Panc1 (cell line): ENCODE measurements around the gene HBP1. TPM values are rescaled to one million over a fixed set of nuclear protein-coding genes. Genes with fewer than 3 reads are reported as not detected.
A peak's percentile ranks its signal among the peaks of the same experiment; 100 is the strongest.

Experiments used
- ATAC-seq: fragments of 200-7000 bp; cut with Tn5 transposase; 2 replicates; pipeline ENCODE4 v1.9.1; 2020; ENCODE audit warnings: mild to moderate bottlenecking, moderate library complexity
- BruUV-seq: library from RNA; stranded (reverse); fragments of 400-500 nt; replicated peaks from 2 replicates; lab custom pipeline; 2021; lab: Mats Ljungman, UMichigan
- CTCF ChIA-PET: fragments of 300-600 bp; sonication (Branson Sonifier 250); formaldehyde crosslinking; loops from one replicate; lab custom pipeline; 2022; ENCODE audit warnings: antibody characterized with exemption; lab: Charles Lee
- POLR2A ChIA-PET: fragments of 300-600 bp; sonication (Branson Sonifier 250); formaldehyde crosslinking; loops from one replicate; lab custom pipeline; 2022; ENCODE audit warnings: antibody characterized with exemption; lab: Charles Lee
- DNase-seq: peaks from one replicate; pipeline ENCODE4 v3.0.0-alpha.2; 2010; ENCODE audit warnings: low read depth, low spot score
- H3K27ac ChIP-seq: 2 replicates; pipeline ENCODE4 v1.5.1; 2011; ENCODE audit warnings: mild to moderate bottlenecking, low read length, inconsistent platforms
- H3K27me3 ChIP-seq: fragments of 200-500 bp; sonication (Bioruptor generic); 2 replicates; pipeline ENCODE4 v1.6.0; 2014; ENCODE audit warnings: low read length, inconsistent platforms; ENCODE audit not compliant: control insufficient read depth, insufficient read depth
- H3K36me3 ChIP-seq: fragments of 200-500 bp; sonication (Bioruptor generic); 2 replicates; pipeline ENCODE4 v1.5.1; 2014; ENCODE audit warnings: inconsistent platforms, mild to moderate bottlenecking, low read length, moderate library complexity; ENCODE audit not compliant: control insufficient read depth, insufficient read depth
- H3K4me1 ChIP-seq: 2 replicates; pipeline ENCODE4 v1.5.1; 2011; ENCODE audit warnings: inconsistent platforms, mild to moderate bottlenecking, low read length, moderate library complexity; ENCODE audit not compliant: control insufficient read depth, insufficient read depth
- H3K4me3 ChIP-seq, 2 experiments: 2 replicates each; pipeline ENCODE4 v1.5.1; 2011 to 2012; ENCODE audit warnings: low read depth in 2 of 2, low read length in 2 of 2, mild to moderate bottlenecking in 2 of 2, inconsistent platforms in 1 of 2, moderate library complexity in 1 of 2
- H3K9me3 ChIP-seq: fragments of 200-500 bp; sonication (Bioruptor generic); 2 replicates; pipeline ENCODE4 v1.5.1; 2014; ENCODE audit warnings: low read depth, mild to moderate bottlenecking, inconsistent platforms, low read length, moderate library complexity; ENCODE audit not compliant: control insufficient read depth, insufficient read depth
- CTCF ChIP-seq: fragments of 450-650 bp; IDR thresholded peaks from 2 replicates; pipeline ENCODE4 v1.5.1; 2017; ENCODE audit warnings: mild to moderate bottlenecking
- POLR2AphosphoS5 ChIP-seq: IDR thresholded peaks from 2 replicates; pipeline ENCODE4 v1.6.1; 2012; ENCODE audit warnings: mild to moderate bottlenecking, low read depth, low read length, moderate library complexity
- REST ChIP-seq, 2 experiments: IDR thresholded peaks; 2 replicates each; pipeline ENCODE4 v1.6.1; 2011 to 2012; ENCODE audit warnings: low read depth in 2 of 2, control low read depth in 1 of 2, low read length in 1 of 2, mild to moderate bottlenecking in 1 of 2, moderate library complexity in 1 of 2; ENCODE audit not compliant: insufficient read depth in 1 of 2
- SIN3A ChIP-seq: IDR thresholded peaks from 2 replicates; pipeline ENCODE4 v1.6.1; 2012; ENCODE audit warnings: low read depth, mild to moderate bottlenecking, low read length, moderate library complexity, borderline replicate concordance; ENCODE audit not compliant: insufficient read depth
- TCF7L2 ChIP-seq: IDR thresholded peaks from 2 replicates; pipeline ENCODE4 v1.6.1; 2011; ENCODE audit warnings: mild to moderate bottlenecking, low read depth, low read length, inconsistent platforms
- in situ Hi-C: cut with HindIII; loops from 2 replicates; pipeline ENCODE4 v1.10.0; 2016; ENCODE audit warnings: low sequenced_read_pairs, low pct_unique_long_range_greater_than_20kb
- intact Hi-C: fragments of 100-400 bp; cut with micrococcal nuclease; formaldehyde crosslinking; loops from one replicate; pipeline ENCODE4 v1.10.0; 2022; ENCODE audit not compliant: unreplicated experiment
- total RNA-seq: library from RNA; stranded (reverse); gene quantifications from one replicate; pipeline ENCODE4 v1.2.1, GENCODE V29; 2021; ENCODE audit not compliant: unreplicated experiment

The HBP1 gene
- total RNA-seq, 1 experiment from 2014 or later: 28.1 TPM

GRCh38 chr7:107169120-107170050 lies 582 bp downstream of the HBP1 start:
- Histone ChIP-seq H3K27me3 (peaks cover 14% of the 10 kb centered on the region), H3K36me3 (no peaks in the 10 kb centered on the region), H3K4me1 (peaks cover 10% of the 10 kb centered on the region; the same call in 1 of the 2 replicates), H3K27ac (peak overlapping the region; percentile 87), H3K4me3 (peak overlapping the region; percentile 79 to 91), H3K9me3 (no peaks in the 10 kb centered on the region)
- in situ Hi-C loops: no loop called here
- ATAC-seq (peak; percentile 83), DNase-seq (peak; percentile 98)
- TF ChIP-seq POLR2AphosphoS5 (peak; percentile 49; the same call in 1 of the 2 replicates), TCF7L2 (peak; percentile 67; the same call in 1 of the 2 replicates), CTCF (no peak), REST (IDR thresholded peaks at IDR 0.05; ENCODE audit: insufficient read depth in 1 of 2, low read depth in 2 of 2, low read length in 1 of 2) (no peak), SIN3A (peak; percentile 95)
- ChIA-PET POLR2A (interaction anchor here (0.6 to 0.8 kb wide), 5 partner anchors 88 to 1084 kb away, joined by 4 to 10 read pairs (median 4); no protein-coding TSS in a partner anchor), CTCF (interaction anchor here (0.6 to 0.7 kb wide), 4 partner anchors 11 to 1571 kb away, joined by 3 to 10 read pairs (median 7); no protein-coding TSS in a partner anchor)
- intact Hi-C loops: no loop called here
- BruUV-seq: no TSS peak

- peaks cover 10% of the 10 kb centered on the region; the same call in 1 of the 2 replicates for H3K4me1 ChIP-seq
- DNase-seq (no peak), ATAC-seq (no peak)
- peak overlapping the region; percentile 79 to 91 for H3K4me3 ChIP-seq
- CTCF ChIA-PET: interaction anchor here (0.6 kb wide), 1 partner anchor 10 kb away, joined by 3 read pairs; no protein-coding TSS in a partner anchor
- intact Hi-C loops: no loop called here
- POLR2A ChIA-PET: no interaction called here
- in situ Hi-C loops: no loop called here
- H3K36me3 ChIP-seq: no peaks in the 10 kb centered on the region
- TF ChIP-seq SIN3A (peak; percentile 69; the same call in 1 of the 2 replicates), TCF7L2 (no peak)
- peak overlapping the region; percentile 87 for H3K27ac ChIP-seq
- H3K9me3 ChIP-seq: no peaks in the 10 kb centered on the region
- peaks cover 11% of the 10 kb centered on the region for H3K27me3 ChIP-seq
- TSS peak; percentile 84 for BruUV-seq
Observed at GRCh38 chr7:107170051-107170915, 1.5 kb downstream of the HBP1 start.
